HUES48 (cell line): ENCODE results near the gene IPO5.
"Not testable (repeated sequence)": the region's sequence is repeated elsewhere in the genome, so short reads cannot be mapped to it uniquely, and the experiment has no call there.

ENCODE experiments used
- H3K27ac ChIP-seq: one replicate; pipeline ENCODE4 v1.7.0; 2013; ENCODE audit warnings: low read depth, low read length, inconsistent platforms
- H3K27me3 ChIP-seq: 2 replicates; pipeline ENCODE4 v1.6.1; 2013; ENCODE audit warnings: mild to moderate bottlenecking, low read length; ENCODE audit not compliant: control insufficient read depth, insufficient read depth
- H3K36me3 ChIP-seq: 2 replicates; pipeline ENCODE4 v1.6.1; 2013; ENCODE audit warnings: low read length; ENCODE audit not compliant: control insufficient read depth, insufficient read depth
- H3K4me1 ChIP-seq: 2 replicates; pipeline ENCODE4 v1.6.1; 2013; ENCODE audit warnings: mild to moderate bottlenecking, low read length; ENCODE audit not compliant: control insufficient read depth, insufficient read depth
- H3K4me3 ChIP-seq: 2 replicates; pipeline ENCODE4 v1.5.1; 2013; ENCODE audit warnings: mild to moderate bottlenecking, low read depth, low read length
- H3K9ac ChIP-seq: 2 replicates; pipeline ENCODE4 v1.6.1; 2013; ENCODE audit warnings: mild to moderate bottlenecking, low read depth, low read length, moderate library complexity
- H3K9me3 ChIP-seq: 2 replicates; pipeline ENCODE4 v1.6.1; 2013; ENCODE audit warnings: low read length; ENCODE audit not compliant: control insufficient read depth, insufficient read depth

IPO5 gene

DNA sequence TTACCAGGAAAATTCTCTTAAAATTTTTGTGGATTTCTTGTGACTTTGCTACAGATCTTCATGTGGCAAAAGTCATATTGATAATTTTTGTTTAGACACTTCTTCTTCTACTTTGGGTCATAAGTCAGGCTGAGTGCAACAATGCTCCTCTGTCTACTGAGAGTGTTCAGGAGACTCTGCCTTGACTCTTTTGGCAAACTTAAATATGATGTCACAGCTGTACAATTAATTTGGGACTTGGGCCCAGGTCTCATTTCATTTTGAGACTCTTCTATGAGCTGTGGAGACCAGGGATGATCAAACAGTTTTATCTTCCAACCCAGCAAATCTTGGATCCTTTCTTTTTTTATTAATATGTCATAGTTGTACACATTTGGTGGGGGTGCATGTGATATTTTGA, 19.7 kb upstream of the IPO5 start:
- no peaks in the 10 kb centered on the region for H3K9me3 ChIP-seq
- H3K27me3 ChIP-seq, result no peaks in the 10 kb centered on the region
- no peak overlapping the region for H3K27ac ChIP-seq
- no peaks in the 10 kb centered on the region for H3K36me3 ChIP-seq
- H3K4me1 ChIP-seq, result peaks cover 7% of the 10 kb centered on the region; the same call in 1 of the 2 replicates
- no peak overlapping the region for H3K4me3 ChIP-seq
- no peak overlapping the region for H3K9ac ChIP-seq

DNA sequence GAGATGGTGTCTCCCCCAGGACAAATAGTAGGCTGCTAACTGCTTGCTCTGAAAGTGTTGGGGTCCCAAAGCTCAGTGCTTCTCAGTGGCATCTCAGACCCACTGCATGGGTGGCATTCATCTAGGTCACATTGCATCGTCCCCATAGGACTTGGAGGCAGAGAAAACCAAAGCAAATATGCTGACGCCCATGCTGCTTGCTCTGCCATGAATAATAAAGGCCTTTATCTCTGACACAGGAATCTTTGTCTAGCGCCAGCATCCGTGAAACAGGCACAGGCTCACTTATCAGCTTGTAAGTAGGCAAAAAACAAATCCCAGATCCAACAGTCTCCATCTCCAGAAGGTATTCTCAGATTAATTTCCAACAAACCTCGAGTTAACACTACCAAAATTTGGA, 18.9 kb upstream of the IPO5 start:
- Histone ChIP-seq H3K9me3 (no peaks in the 10 kb centered on the region), H3K4me1 (peaks cover 7% of the 10 kb centered on the region; the same call in 1 of the 2 replicates), H3K36me3 (no peaks in the 10 kb centered on the region), H3K4me3 (no peak overlapping the region), H3K27me3 (no peaks in the 10 kb centered on the region), H3K9ac (no peak overlapping the region), H3K27ac (no peak overlapping the region)

DNA sequence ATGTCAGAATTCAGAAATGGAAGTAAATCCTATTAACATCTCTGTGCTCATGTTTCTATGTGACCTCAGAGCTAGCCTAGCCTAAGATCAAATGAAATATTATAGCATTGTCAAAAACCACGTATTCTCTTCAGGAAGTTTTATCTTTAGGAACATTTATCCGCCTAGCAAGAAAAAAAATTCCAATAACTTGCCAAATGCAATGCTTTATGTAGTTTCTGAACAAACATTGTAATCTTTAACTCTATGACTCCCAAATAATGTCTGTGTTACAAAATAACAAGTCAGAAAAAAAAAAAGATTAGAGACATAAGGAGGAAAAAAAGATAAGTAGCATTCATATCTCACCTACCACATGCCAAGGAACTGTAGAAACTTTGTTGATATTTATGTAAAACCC, 18.4 kb upstream of the IPO5 start:
- H3K36me3 ChIP-seq, result no peaks in the 10 kb centered on the region
- no peak overlapping the region for H3K4me3 ChIP-seq
- no peaks in the 10 kb centered on the region for H3K9me3 ChIP-seq
- H3K9ac ChIP-seq, result no peak overlapping the region
- H3K27me3 ChIP-seq, result no peaks in the 10 kb centered on the region
- no peak overlapping the region for H3K27ac ChIP-seq
- peaks cover 7% of the 10 kb centered on the region; the same call in 1 of the 2 replicates for H3K4me1 ChIP-seq

DNA sequence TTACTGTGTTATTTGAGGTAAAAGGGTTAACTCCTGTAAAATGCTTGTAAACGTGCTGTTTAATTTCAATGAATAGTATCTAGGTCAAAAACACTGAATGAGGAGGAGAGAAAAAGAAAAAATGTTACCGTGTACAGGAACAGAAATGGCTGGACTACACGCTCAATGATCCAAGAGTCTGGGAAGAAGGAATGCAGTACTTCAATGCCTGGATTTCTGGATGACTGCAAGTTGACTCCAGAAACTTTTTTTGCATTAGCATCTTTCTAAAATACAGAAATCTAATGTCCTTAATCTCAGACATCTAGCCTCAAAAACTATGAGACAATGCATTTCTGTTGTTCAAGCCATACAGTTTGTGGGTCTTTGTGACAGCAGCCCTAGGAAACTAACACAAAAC, 17.4 kb upstream of the IPO5 start:
- no peaks in the 10 kb centered on the region for H3K9me3 ChIP-seq
- no peaks in the 10 kb centered on the region for H3K36me3 ChIP-seq
- no peak overlapping the region for H3K9ac ChIP-seq
- H3K27ac ChIP-seq, result no peak overlapping the region
- H3K4me3 ChIP-seq, result no peak overlapping the region
- H3K4me1 ChIP-seq, result peaks cover 7% of the 10 kb centered on the region; the same call in 1 of the 2 replicates
- no peaks in the 10 kb centered on the region for H3K27me3 ChIP-seq

DNA sequence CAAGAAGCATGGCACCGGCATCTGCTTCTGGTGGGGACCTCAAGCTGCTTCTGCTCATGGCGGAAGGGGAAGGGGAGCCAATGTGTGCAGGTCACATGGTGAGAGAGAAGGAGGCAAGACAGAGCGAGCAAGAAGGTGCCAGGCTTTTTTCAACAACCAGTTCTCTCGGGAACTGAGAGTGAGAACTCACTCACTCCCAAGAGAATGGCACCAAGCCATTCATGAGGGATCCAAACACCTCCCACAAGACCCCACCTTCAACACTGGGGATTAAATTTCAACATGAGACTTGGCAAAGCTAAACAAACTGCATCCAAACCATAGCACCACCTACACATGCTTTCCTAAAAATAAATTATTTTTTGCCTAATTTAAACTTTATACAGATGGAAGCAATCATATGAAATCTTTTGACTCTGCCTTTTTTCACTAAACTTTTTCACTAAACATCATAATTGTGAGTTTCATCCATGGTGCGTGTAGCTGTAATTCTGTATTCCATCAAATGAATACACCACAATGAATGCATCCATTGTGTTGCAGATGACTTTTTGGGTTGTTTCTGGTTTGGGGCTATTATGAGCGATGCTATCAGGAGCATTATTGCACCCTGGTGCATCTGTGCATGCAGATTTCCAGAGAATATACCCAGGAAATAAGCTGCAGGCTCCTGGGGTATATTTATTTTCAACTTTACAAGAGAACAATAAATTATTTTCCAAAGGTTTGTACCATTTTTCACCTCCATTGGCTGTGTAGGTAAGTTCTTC, 14.6 kb upstream of the IPO5 start:
- Histone ChIP-seq H3K27me3 (no peaks in the 10 kb centered on the region), H3K36me3 (no peaks in the 10 kb centered on the region), H3K27ac (no peak overlapping the region), H3K4me3 (no peak overlapping the region), H3K4me1 (peaks cover 7% of the 10 kb centered on the region; the same call in 1 of the 2 replicates), H3K9me3 (no peaks in the 10 kb centered on the region), H3K9ac (no peak overlapping the region)

DNA sequence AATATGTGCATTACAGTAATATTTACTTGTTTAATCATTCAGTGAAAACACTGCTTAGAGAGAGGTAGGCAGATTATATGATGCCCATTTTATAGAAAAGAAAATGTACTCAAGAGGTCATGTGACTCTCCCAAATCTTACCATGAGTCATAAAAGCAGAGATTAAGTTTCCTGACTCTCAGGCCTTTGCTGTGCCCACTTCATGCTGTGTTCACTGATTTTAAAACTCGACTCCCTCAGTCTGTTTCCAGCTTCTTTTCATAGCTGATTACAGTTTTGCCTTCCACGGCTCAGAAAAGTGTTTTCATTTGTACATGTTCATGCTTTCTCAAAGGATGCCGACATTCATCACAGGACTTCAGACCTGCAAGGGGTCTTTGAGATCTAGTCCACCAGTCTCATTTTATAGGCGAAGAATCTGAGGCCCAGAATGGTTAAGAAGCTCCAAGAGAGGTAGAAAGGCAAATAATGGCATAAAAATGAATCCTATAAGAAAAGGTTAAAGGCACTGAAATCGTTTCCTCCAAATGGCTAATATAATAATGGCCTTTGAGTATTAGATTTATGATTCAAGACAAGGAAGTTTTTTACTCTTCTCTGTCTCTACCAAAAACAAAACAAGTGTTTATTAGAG, 9.0 kb upstream of the IPO5 start:
- Histone ChIP-seq H3K27ac (no peak overlapping the region), H3K9ac (no peak overlapping the region), H3K4me3 (no peak overlapping the region), H3K36me3 (no peaks in the 10 kb centered on the region), H3K27me3 (no peaks in the 10 kb centered on the region), H3K9me3 (no peaks in the 10 kb centered on the region), H3K4me1 (no peaks in the 10 kb centered on the region; the same call in 1 of the 2 replicates)

DNA sequence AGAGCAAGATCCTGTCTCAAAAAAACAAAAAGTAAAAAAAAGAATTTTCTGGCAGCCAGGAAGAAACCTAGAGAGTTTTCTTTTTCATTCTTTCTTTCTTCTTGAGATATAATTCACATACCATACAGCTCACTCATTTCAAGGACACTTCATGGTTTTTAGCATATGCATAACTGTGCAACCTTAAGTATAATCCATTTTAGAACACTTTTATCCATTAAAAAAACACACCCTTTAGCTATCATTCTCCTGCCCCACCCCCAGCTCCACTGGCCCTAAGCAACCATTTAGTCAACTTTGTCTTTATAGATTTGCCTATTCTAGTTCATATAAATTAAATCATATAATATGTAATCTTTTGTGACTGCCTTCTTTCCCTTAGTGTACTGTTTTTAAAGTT, 8.1 kb upstream of the IPO5 start:
- Histone ChIP-seq H3K27me3 (no peaks in the 10 kb centered on the region), H3K4me3 (no peak overlapping the region), H3K9ac (no peak overlapping the region), H3K4me1 (no peaks in the 10 kb centered on the region; the same call in 1 of the 2 replicates), H3K27ac (no peak overlapping the region), H3K36me3 (no peaks in the 10 kb centered on the region), H3K9me3 (no peaks in the 10 kb centered on the region)

DNA sequence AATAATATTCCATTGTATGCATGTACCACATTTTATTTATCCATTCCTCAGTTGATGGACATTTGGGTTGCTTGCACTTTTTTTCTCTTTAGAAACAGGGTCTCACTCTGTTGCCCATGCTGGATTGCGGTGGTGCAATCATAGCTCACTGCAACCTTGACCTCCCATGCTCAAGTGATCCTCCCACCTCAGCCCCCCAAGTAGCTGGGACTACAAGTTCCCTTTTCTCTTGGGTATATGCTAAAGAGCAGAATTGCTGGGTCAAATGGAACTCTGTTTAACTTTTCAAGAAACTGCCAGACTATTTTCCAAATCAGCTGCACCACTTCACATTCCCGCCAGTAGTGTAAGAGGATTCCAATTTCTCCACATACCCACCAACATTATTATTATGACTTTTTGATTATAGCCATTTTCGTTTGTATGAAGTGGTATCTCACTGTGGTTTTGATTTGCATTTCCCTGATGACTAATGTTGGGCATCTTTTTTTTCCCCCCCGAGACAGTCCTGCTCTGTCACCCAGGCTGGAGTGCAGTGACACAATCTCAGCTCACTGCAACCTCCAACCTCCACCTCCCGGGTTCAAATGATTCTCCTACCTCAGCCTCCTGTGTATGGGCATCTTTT, 7.6 kb upstream of the IPO5 start:
- Histone ChIP-seq H3K9me3 (no peaks in the 10 kb centered on the region), H3K4me1 (no peaks in the 10 kb centered on the region; the same call in 1 of the 2 replicates), H3K27me3 (no peaks in the 10 kb centered on the region), H3K9ac (no peak overlapping the region), H3K36me3 (no peaks in the 10 kb centered on the region), H3K27ac (no peak overlapping the region), H3K4me3 (no peak overlapping the region)

DNA sequence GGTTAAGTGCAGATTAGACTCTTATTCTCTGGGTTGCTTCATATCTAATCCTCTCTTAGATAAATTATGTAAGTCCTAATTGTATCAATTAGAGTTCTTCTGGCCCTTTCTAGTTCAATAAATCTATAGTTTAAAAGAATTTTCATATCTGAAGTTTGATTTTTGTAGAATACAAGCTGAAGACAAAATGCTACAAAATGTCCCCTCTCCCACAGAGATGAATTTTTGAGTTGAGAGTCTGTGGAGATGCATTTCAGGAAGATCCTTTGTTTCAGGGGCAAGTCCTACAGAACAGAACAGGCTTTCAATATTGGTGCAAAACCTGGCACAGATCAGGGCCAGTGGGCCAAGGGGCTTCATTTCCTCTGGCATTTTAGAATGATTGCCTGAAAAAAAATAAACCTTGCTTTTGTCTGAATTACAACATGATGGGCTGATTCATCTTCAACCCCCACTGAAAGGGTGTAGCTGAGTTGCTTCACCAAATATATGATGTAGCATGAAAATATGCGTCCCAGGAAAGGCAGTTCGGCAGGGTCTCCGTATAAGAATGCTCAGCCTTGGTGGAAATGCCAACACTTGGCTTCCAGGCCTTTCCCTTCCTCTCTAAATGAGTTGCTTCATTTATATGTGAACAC, 6.4 kb upstream of the IPO5 start:
- H3K27me3 ChIP-seq, result no peaks in the 10 kb centered on the region
- no peak overlapping the region for H3K9ac ChIP-seq
- no peak overlapping the region for H3K4me3 ChIP-seq
- H3K27ac ChIP-seq, result no peak overlapping the region
- no peaks in the 10 kb centered on the region for H3K36me3 ChIP-seq
- no peaks in the 10 kb centered on the region for H3K9me3 ChIP-seq
- H3K4me1 ChIP-seq, result no peaks in the 10 kb centered on the region; the same call in 1 of the 2 replicates

DNA sequence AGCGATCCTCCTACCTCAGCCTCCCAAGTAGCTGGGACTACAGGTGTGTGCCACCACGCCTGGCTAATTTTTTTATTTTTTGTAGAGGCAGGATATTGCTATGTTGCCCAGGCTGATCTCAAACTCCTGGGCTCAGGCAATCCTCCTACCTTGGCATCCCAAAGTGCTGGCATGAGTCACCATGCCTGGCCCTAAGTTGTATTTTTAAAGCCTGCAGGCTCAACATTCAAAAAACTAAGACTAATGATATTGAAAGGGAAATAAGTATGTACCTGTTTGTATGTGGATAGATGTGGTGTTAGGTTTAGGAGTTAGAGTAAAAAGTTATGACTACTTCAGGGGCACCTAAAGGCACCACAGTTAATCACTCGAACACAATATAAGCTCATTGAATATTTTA, 5.4 kb upstream of the IPO5 start:
- Histone ChIP-seq H3K9me3 (no peaks in the 10 kb centered on the region), H3K36me3 (no peaks in the 10 kb centered on the region), H3K27me3 (no peaks in the 10 kb centered on the region), H3K9ac (no peak overlapping the region), H3K4me1 (no peaks in the 10 kb centered on the region; the same call in 1 of the 2 replicates), H3K4me3 (no peak overlapping the region), H3K27ac (no peak overlapping the region)

DNA sequence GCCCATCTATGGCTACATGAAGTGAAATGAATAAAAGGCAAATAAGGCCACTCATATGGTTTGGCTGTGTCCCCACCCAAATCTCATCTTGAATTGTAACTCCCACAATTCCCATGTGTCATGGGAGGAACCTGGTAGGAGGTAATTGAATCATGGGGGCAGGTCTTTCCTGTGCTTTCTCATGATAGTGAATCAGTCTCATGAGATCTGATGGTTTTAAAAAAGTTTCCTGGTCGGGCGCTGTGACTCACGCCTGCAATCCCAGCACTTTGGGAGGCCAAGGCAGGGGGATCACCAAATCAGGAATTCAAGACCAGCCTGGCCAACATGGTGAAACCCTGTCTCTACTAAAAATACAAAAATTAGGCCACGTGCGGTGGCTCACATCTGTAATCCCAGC, 4.2 kb upstream of the IPO5 start:
- H3K36me3 ChIP-seq, H3K27me3 ChIP-seq, H3K9ac ChIP-seq, H3K4me3 ChIP-seq, H3K4me1 ChIP-seq, H3K27ac ChIP-seq, H3K9me3 ChIP-seq: not testable (repeated sequence)
